DMS53 treated with DMSO at 0.1 percent for 48 hours (cell line): ENCODE data around the gene SPSB4.
A peak's percentile ranks its signal among the peaks of the same experiment; 100 is the strongest.

ENCODE experiments used
- DNase-seq: peaks from one replicate; lab custom pipeline; 2025; ENCODE audit not compliant: unreplicated experiment; lab: John Stamatoyannopoulos, UW

The SPSB4 gene

DNA sequence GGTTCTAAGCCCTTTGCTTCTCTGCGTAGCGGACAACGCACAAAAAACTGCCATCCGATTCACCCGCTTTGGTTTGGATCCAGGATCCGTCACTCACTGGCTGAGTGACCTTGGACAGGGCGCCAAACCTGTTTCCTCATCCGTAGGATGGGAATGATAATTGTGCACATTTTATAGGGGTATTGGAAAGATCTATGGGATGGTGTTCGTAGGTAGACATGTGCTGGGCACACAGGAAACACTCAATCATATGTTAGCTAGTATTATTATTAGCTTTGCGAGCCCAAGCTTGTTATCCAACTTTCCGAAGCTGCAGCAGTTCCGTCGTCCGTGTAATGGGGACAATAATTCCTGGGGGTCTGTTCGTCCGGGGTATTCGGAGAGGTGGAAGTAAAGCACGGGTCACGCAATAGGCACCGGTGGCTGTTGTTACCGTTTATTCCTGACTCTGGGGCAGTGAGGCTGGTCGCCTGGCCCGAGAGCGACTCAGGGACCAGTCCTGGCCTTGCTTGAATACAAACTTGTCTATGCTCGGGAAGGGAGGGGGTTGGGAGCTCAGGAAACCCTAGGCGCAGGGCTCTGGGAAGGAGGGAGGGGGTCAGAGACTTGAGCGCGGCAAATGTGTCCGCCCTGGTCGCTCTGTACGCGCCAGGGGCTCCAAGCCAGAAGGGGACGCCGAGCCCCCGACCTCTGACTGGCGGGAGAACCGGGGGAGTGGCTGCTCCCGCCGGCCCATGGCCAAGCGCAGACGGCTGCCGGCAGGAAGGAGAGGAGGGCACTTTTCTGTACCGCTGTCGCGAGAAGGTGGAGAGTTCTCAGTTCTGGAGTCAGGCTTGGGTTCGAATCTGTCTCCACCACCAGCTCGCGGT lies 1.3 kb downstream of the SPSB4 start:
- peak; percentile 17 for DNase-seq

DNA sequence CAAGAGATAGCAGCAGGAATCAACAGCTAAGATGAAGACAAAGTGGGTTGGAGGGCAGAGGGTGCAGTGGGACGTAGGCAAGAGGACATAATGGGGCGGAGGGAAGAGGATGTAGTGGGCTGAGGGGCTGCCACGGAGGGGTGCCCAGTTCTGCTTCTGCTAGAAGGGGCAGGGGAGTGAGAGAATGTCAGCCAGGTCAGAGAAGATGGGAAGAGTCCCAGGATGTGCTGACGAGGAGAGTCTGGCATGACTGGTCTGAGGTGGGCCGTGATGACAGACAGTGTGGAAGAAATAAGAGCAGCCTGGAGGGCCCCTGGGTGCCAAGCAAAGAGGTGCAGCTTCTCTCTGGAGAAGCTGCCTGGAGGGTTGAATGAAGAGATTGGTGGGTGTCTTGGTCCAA lies 4.0 kb downstream of the SPSB4 start:
- DNase-seq, result no peak

DNA sequence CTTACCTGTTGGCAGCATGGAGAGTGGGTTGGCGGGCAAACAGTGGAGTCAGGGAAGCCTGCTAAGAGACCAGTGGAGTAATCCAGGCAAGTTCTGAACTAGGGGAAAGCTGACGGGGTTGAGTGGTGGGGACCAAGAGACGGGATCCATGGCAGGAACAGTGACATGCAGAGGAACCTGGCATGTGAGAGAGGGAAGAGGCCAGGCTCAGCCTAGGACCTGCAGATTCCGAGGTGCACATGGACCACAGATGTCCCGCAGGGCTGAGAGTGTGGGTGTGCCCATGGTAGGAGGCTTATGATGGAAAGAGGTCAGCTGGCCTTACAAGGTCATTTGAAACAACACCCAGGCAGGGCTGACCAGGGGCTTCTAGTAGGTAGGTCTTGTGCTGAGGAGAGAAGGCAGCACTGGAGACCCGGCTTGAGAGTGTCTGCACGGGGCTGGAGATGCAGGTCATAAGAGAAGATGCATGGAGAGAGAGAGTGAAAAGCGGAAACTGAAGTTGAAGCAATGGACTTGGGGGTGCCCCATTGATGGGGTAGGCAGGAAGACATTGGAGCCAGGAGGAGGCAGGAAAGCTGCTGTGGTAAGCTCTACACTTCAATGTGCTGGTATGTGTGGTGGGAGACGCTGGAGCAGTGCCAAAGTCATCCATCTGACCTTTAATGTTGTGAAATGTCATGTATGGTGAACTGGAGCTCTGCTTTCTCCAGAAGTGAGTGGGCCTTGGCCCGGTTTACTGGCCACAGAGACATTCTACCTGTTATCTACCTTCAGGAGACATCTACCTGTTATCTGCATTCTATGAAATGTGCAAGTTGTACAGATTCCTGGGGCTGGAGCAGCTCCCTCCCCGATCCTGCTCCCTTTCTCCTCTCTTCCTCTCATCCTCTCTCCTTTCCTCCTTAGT lies 4.6 kb downstream of the SPSB4 start:
- no peak for DNase-seq

DNA sequence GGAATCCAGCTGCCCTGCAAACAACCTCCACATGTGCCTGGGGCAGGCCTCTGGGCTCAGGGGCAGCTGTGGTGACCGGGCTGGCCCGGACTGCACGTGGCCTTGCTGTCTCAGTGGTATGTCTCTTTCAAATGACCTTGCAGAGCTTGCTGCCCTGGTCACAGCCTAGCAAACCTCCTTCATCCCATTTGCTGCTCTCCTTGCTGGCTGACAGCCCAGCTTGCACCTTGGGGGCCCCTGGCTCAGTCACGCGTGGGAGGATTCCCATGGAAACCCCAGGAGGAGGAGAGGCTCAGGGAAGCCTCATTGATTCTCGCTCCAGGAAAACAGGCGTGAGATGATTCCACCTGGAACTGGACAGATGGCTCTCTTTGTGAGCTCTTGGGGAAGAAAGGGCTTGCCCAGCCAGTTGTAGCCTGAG lies 5.6 kb downstream of the SPSB4 start:
- no peak for DNase-seq

DNA sequence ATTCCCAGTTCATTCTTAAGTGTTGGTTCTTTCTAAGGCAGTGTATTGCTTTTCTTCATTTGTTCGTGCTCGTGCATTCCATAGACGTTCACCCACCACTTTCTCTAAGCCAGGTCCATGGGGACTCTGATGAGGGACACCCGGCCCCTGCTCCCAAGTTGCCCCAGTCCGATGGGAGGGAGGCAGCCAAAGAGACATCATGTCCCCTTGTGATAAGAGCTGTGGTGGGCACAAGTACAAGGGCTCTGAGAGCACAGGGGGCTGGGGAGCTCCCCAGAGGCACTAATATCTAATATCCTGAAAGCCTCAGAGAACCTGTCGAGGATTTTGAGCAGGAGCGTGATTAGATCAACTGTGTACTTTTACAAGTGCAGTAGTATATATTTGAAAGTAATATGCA lies 6.3 kb downstream of the SPSB4 start:
- DNase-seq, result no peak

DNA sequence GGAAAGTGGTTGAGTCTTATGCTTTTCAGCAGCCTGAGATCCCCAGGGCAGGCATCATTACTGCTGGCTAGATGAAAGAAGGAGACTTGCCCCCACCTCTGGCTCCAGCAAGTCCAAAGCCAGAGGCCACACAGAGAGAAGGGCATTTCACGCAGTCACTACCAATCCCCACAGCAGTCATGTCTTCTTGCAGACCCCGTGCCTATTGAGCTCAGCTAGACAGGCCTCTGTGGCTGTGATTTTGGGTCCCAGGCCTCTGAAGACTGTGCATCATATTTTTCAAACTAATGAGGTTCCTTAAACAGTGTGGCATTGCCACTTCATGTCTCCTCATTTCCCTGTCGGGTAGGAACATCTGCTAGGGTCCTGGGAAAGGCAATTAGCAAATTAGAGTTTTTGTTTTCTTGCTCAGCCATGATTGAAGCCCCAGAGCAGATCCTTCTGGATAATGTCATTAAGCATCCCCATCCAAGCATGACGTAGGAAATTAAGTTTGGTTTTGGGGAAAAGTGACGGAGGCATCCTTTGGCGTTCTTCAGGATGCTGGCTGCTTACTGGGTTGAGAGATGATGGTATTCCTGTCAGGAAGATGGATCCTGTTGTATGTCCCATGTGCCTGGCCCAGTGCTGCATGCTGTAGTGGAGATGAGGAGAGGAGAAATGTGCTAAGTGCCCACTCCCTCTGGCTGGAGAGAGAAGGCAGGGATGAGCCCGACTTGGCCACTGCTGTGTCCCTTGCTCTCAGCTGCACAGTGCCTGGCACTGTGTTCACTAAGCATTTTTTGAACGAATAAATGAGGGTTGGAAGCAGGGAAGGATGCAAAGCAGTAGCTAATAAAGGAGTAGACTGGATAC lies 7.0 kb downstream of the SPSB4 start:
- no peak for DNase-seq

DNA sequence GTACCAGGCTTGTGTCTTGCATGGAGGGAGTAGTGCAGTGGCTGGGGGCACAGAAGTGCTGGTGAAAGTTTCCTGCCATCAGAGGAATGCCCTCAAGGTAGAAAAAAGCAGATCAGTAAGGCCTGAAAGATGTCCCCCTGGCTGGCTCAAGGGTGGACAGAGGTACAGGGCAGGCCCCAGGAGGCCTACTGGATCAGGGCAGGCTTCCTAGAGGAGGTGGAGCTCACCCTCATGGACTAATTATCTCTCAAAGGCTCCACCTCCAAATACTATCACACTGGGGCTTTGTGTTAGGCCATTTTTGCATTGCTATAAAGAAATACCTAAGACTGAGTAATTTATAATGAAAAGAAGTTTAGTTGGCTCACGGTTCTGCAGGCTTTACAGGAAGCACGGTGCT lies 7.8 kb downstream of the SPSB4 start:
- no peak for DNase-seq

DNA sequence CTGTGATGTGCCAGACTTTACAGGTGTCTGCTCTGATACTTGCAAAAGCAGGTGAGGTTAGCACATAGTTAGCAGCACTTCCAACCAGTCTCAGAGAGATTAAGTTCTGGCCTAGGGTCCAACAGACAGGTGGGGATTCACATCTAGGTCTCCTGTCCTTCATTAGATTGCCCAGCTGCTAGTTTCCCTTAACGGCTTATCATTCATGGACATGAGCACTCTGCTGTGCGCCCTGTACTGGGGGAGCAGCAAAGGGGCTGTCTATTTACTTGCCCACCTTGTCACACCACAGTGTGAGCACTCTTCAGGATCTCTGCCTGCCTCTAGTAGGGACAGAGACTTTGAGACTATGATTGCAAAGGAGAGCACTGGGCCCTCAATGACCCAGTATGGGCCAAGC lies 8.7 kb downstream of the SPSB4 start:
- no peak for DNase-seq

DNA sequence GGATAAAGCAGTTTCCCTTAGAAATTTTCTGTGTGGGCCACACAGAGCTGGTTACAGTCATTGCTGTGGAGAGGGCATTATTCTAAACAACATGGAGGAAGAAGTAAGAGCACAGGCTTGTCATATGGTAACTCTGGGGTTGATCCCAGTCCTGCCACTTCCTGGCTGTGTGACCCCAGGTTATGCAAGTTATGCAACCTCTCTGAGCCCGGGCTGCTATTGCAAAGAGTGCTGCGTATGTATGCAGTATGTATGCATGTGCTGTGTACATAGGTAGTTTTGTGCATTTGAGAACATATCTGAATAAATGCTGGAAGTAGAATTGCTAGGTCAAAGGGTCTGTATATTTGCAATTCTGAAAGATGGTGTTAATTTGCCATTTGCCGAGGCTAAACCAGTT lies 9.2 kb downstream of the SPSB4 start:
- DNase-seq, result no peak

DNA sequence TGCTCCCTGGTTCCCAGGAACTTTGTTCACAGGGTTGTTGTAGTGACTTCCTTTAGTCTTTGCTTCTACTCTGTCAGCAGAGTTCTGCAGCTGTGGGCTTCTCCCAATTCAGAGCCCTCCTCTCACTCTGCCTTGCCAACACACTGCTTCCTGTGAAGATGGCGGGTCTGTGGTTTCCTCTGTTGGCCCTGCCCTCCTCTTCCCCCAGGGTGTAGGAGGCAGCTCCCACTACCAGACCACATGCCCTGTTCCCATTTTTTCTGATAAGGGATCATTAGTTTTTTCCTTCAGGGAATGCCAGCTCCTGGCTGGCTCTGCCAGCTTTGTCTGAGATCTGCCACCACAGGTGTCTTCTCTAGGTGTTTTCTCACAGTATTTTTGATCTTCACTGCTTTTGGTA lies 12.7 kb downstream of the SPSB4 start:
- no peak for DNase-seq

DNA sequence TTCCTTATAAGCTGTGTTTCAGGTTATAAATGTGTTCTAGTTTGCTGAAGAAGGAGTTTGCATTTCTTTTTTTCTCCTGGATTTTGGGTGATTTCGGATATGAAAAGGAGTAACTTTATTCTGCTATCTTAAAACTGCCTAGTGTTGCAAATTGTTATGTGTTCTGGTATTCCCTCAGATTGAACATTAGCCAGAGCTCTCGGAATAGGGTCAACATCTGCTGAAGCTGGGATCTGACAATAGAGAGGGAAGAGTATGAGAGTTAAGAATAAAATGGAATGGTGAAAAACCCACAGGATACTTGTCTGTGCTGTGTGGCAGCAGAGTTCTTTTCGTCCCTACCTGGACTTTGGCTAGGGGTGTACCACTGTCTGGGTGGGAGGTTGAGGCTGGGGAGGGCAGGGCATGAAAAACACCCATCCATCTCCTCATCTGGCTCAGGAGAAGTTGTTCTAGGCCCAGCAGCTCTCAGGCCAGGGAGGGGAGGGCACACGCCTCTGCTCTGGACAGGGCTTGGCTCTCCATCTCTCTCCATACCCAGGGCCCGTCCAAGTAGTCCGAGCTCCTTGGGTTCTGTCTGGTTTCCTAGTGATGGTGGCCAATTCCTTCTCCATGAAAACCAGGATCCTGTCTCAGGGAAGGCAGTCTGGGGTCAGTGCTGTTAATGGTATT lies 13.2 kb downstream of the SPSB4 start:
- no peak for DNase-seq

DNA sequence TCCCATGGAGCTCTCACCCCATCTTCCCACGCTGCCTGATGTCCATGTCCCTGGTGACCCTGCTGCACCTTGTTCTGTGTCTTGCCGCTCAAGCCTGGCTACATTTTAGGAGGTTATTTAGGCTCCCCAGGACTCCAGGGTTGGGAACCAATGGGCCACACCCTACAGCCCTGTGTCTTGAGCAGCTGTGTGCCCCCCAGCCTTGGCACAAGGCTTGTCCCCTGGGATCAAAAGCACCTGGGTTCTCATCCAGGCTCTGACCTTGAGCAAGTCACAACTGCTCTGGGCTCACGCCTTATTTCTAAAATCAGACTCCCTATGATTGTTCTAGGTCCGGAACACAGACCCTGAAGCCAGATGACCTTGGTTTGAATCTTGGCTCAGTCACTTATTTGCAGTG lies 14.1 kb downstream of the SPSB4 start:
- no peak for DNase-seq

DNA sequence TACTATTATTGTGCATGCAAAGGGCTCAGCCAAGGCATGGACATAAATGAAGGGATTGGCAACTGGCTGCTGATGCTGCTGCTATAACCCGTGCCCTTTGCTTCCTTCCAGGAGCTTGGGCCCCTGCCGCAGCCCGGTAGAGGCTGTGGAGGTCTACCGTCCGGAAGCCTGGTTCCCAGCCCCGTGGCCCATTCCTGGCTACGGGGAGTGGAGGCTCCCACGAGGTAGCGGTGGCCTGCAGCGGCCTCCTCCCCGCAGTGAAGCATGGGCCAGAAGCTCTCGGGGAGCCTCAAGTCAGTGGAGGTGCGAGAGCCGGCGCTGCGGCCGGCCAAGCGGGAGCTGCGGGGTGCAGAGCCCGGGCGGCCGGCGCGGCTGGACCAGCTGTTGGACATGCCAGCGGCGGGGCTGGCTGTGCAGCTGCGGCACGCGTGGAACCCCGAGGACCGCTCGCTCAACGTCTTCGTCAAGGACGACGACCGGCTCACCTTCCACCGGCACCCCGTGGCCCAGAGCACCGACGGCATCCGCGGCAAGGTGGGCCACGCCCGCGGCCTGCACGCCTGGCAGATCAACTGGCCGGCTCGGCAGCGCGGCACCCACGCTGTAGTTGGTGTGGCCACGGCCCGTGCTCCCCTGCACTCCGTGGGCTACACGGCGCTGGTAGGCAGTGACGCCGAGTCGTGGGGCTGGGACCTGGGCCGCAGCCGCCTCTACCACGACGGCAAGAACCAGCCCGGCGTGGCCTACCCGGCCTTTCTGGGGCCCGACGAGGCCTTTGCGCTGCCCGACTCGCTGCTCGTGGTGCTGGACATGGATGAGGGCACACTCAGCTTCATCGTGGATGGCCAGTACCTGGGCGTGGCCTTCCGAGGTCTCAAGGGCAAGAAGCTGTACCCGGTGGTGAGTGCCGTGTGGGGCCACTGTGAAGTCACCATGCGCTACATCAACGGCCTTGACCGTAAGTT lies 15.0 kb downstream of the SPSB4 start:
- no peak for DNase-seq

DNA sequence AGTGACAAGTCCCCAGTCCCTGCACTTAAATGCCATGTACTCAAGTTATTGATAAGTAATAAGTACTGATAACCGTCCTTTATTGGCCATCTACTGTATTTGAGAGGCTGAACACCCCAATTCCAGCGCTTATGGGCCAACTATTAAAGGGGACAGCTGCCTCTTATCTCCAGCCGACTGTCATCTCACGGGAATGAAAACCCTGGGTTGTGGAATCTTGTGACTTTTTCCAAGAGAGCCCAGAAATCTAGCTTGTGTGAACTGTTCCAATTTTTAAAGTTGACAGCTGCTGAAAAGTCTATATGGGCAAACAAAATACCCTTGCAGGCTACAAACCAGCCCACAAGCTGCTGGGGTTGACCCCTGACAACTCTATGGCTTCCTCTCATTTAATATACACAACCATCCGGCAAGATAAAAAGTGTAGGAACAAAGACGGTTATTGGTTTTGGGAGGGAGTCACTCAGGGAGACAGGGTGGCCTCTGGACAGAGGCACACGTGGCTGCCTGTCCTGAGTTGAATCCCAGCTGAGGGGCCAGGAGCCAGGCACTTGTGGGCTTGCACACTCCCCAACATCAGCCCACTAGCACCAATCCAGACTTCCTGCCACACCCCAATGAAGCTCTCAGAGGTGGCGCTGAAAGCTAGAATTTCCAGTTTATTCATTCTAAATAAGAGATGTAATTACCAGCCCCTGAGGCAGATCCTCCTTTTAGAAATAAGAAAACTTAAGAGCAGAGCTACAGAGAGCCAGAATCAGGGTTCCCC lies 16.2 kb downstream of the SPSB4 start:
- DNase-seq, result no peak

DNA sequence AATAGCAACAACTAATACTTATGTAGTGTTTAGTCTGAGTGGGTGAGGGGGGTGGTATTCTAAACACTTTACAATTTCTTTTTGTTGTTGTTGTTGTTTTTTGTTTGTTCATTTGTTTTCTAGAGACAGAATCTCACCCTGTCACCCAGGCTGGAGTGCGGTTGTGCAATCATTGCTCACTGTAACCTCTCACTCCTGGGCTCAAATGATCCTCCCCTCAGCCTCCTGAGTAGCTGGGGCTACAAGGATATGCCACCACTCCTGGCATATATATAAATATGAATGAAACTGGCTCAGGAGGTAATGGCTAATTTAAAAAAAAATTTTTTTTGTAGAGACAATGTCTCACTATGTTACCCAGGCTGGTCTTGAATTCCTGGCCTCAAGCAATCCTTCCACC lies 19.1 kb downstream of the SPSB4 start:
- no peak for DNase-seq

DNA sequence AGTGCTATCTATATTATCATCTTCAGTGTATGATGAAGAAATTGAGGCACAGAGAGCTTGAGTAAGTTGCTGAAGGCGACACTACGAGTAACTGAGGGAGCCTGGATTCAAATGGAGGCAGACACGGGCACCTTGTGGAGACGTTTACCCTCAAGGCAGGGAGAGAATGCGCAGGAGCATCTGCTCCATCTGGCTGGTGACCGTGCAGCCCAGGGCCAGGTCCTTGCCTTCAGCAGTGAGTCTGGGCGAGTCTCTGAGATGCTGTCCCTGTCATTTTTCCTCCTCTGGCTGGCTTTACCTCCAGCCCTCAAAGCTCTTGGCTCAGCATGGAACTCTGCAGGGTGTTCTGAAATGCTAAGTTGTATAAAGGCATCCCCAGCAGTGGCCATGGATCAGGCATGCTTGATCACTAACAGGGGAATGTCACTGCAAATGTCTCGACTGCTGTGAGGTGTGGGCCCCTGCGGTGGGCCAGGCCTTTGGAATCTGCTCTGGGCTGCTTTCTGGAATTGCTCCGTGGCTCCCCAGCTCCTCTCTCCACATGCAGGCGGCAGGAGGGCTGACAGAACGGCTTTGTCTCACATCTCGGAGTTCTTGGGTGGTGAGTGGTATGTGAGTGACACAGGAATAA lies 19.7 kb downstream of the SPSB4 start:
- DNase-seq, result no peak

DNA sequence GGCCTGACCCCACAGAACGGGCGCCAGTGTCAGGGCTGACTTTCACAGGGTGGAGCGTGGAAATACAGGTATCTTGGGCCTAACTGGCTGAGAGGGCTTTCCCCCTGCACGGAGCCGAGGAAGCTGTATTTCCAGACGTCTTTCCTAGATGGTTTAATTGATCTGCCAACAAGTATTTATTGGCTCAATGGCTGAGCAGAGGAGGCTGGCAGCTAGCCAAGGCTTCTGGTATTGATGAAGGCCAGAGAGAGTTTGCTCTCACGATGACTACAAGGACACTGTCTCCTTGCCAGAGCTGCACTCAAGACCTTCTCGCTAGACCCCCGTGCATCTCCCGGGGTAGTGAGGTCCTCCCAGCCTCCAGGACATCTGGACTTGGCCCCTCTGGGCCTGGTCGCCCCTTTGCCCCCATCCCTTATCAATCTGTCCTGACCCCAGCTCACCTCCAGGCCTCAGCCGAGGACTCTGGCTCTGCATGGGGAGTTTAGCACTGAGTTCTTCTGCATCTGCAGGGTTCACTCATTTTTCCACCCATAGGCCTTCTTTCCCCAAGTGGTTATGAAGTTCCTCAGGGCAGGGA lies 20.6 kb downstream of the SPSB4 start:
- no peak for DNase-seq

DNA sequence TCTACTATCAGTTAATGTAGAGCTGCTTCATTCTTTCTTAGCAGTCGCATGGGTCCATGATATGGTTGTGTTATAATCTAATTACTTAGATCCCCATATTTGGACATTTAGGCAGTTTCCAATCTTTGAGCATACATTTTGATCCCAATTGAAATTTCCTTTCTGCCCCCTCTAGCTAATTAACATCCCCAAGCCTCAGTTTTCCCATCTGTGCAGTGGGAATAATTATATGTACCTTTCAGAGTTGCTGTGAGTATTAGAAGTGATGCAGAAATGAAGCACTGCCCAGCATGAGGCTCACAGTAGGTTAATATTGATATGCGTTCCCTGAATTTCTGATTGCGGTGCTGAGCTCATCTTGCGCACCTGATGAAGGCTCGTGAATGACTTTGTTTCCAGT lies 21.8 kb downstream of the SPSB4 start:
- no peak for DNase-seq
